Measurements from ENCODE around the gene COPZ2. TPM values are rescaled to one million over a fixed set of nuclear protein-coding genes. Genes with fewer than 3 reads are reported as not detected.

The COPZ2 gene
- total RNA-seq, 1 donor from 2014 or later: not detected

GRCh38 chr17:48030531-48030930, 7.1 kb downstream of the COPZ2 start:
- Mint-ChIP-seq H3K27ac (ENCODE audit: unreplicated experiment) (no peak overlapping the region), H3K36me3 (ENCODE audit: low read depth, unreplicated experiment) (no peaks in the 10 kb centered on the region), H3K4me1 (ENCODE audit: unreplicated experiment) (peaks cover 7% of the 10 kb centered on the region), H3K9me3 (ENCODE audit: unreplicated experiment) (no peaks in the 10 kb centered on the region), H3K27me3 (ENCODE audit: unreplicated experiment) (peaks cover 9% of the 10 kb centered on the region), H3K4me3 (ENCODE audit: unreplicated experiment) (no peak overlapping the region)
- no peak for DNase-seq (ENCODE audit: low spot score)
- TF ChIP-seq, protein P1, sequence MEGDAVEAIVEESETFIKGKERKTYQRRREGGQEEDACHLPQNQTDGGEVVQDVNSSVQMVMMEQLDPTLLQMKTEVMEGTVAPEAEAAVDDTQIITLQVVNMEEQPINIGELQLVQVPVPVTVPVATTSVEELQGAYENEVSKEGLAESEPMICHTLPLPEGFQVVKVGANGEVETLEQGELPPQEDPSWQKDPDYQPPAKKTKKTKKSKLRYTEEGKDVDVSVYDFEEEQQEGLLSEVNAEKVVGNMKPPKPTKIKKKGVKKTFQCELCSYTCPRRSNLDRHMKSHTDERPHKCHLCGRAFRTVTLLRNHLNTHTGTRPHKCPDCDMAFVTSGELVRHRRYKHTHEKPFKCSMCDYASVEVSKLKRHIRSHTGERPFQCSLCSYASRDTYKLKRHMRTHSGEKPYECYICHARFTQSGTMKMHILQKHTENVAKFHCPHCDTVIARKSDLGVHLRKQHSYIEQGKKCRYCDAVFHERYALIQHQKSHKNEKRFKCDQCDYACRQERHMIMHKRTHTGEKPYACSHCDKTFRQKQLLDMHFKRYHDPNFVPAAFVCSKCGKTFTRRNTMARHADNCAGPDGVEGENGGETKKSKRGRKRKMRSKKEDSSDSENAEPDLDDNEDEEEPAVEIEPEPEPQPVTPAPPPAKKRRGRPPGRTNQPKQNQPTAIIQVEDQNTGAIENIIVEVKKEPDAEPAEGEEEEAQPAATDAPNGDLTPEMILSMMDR (IDR thresholded peaks at IDR 0.05; ENCODE audit: unreplicated experiment): no peak

- H3K9me3 Mint-ChIP-seq (ENCODE audit: unreplicated experiment): no peaks in the 10 kb centered on the region
- TF ChIP-seq, protein P1 (IDR thresholded peaks at IDR 0.05; ENCODE audit: unreplicated experiment): no peak
- H3K27ac Mint-ChIP-seq (ENCODE audit: unreplicated experiment): no peak overlapping the region
- peaks cover 12% of the 10 kb centered on the region for H3K27me3 Mint-ChIP-seq (ENCODE audit: unreplicated experiment)
- H3K4me3 Mint-ChIP-seq (ENCODE audit: unreplicated experiment): no peak overlapping the region
- peaks cover 12% of the 10 kb centered on the region for H3K4me1 Mint-ChIP-seq (ENCODE audit: unreplicated experiment)
- H3K36me3 Mint-ChIP-seq (ENCODE audit: low read depth, unreplicated experiment): no peaks in the 10 kb centered on the region
- no peak for DNase-seq (ENCODE audit: low spot score)
Measured at GRCh38 chr17:48028736-48029135, 8.9 kb downstream of the COPZ2 start.

GRCh38 chr17:48027322-48027981, 10.1 kb downstream of the COPZ2 start:
- H3K4me1 Mint-ChIP-seq (ENCODE audit: unreplicated experiment): peaks cover 12% of the 10 kb centered on the region
- no peaks in the 10 kb centered on the region for H3K36me3 Mint-ChIP-seq (ENCODE audit: low read depth, unreplicated experiment)
- no peak for DNase-seq (ENCODE audit: low spot score)

GRCh38 chr17:48026502-48027321, 10.9 kb downstream of the COPZ2 start:
- peaks cover 12% of the 10 kb centered on the region for H3K4me1 Mint-ChIP-seq (ENCODE audit: unreplicated experiment)
- H3K27ac Mint-ChIP-seq (ENCODE audit: unreplicated experiment): no peak overlapping the region
- H3K4me3 Mint-ChIP-seq (ENCODE audit: unreplicated experiment): no peak overlapping the region
- TF ChIP-seq, protein P1 (IDR thresholded peaks at IDR 0.05; ENCODE audit: unreplicated experiment): peak; percentile 78
- DNase-seq (ENCODE audit: low spot score): peak; percentile 89
- no peaks in the 10 kb centered on the region for H3K36me3 Mint-ChIP-seq (ENCODE audit: low read depth, unreplicated experiment)
- H3K27me3 Mint-ChIP-seq (ENCODE audit: unreplicated experiment): peaks cover 12% of the 10 kb centered on the region
- H3K9me3 Mint-ChIP-seq (ENCODE audit: unreplicated experiment): no peaks in the 10 kb centered on the region

More at GRCh38 chr17:48027322-48027981, 10.1 kb downstream of the COPZ2 start:
- TF ChIP-seq, protein P1 (IDR thresholded peaks at IDR 0.05; ENCODE audit: unreplicated experiment): no peak
- Mint-ChIP-seq H3K9me3 (ENCODE audit: unreplicated experiment) (no peaks in the 10 kb centered on the region), H3K4me3 (ENCODE audit: unreplicated experiment) (no peak overlapping the region), H3K27me3 (ENCODE audit: unreplicated experiment) (peaks cover 9% of the 10 kb centered on the region), H3K27ac (ENCODE audit: unreplicated experiment) (no peak overlapping the region)
